ENCODE results near the gene SFMBT1.

DNA sequence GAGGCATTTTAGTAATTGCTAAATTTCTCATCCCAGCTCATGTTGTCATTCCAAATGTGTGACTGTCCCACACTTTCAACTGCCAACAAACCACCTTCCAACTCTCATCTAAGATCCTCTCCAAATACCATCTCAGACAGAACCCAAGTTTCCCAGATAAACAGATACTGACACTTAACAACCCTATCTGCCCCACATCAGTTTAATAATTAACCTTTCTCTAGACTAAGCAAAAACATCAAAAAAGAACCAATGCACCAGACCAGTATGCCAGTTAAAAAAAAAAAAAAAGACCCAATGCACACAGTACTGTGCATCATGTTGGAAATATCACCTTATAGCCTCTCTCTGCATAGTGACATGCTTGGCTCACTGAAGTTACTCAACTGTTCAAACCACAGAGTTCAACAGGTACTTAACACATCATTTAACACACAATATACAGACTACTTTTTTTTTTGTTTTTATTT, 5.5 kb downstream of the SFMBT1 start:
- TF ChIP-seq EZH2 (IDR thresholded peaks at IDR 0.05; ENCODE audit: borderline replicate concordance, low read length) (no peak), CTCF (IDR thresholded peaks at IDR 0.05; ENCODE audit: low read length) (no peak)
